ENCODE data around the gene ACTG2. TPM values are rescaled to one million over a fixed set of nuclear protein-coding genes. Genes with fewer than 3 reads are reported as not detected.

The ACTG2 gene
- total RNA-seq, 6 experiments from 2014 or later = 0.17 to 2.3 (median 2.1) TPM

DNA sequence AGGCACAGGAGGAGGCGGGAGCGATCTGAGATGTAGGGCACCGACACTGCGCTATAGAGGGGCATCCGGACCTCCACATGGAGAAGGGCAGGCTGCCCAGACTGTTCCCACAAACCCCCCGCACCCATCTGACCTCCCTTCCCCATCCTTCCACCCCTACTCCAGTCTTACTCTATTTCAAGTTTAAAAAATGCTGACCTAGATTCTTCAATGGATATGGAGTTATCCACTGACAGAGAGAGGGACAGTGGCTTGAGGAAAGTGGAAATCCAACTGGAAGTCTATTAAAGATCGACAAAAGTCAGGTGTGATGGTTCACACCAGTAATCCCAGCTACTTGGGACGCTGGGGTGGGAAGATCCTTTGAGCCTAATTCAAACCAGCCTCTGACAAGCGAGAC is 28.8 kb downstream of the ACTG2 start:
- H3K27me3 Mint-ChIP-seq (ENCODE audit: insufficient read depth) = peaks cover 35% of the 10 kb centered on the region
- no peak overlapping the region for H3K27ac Mint-ChIP-seq
- no peaks in the 10 kb centered on the region for H3K36me3 Mint-ChIP-seq (ENCODE audit: low read depth)
- H3K9me3 Mint-ChIP-seq = no peaks in the 10 kb centered on the region
- no peak overlapping the region for H3K4me3 Mint-ChIP-seq
- no peak for DNase-seq
- TF ChIP-seq, protein P1, sequence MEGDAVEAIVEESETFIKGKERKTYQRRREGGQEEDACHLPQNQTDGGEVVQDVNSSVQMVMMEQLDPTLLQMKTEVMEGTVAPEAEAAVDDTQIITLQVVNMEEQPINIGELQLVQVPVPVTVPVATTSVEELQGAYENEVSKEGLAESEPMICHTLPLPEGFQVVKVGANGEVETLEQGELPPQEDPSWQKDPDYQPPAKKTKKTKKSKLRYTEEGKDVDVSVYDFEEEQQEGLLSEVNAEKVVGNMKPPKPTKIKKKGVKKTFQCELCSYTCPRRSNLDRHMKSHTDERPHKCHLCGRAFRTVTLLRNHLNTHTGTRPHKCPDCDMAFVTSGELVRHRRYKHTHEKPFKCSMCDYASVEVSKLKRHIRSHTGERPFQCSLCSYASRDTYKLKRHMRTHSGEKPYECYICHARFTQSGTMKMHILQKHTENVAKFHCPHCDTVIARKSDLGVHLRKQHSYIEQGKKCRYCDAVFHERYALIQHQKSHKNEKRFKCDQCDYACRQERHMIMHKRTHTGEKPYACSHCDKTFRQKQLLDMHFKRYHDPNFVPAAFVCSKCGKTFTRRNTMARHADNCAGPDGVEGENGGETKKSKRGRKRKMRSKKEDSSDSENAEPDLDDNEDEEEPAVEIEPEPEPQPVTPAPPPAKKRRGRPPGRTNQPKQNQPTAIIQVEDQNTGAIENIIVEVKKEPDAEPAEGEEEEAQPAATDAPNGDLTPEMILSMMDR (IDR thresholded peaks at IDR 0.05) = no peak
- H3K4me1 Mint-ChIP-seq (ENCODE audit: low read depth) = peaks cover 8% of the 10 kb centered on the region; the same call in 1 of the 2 replicates

DNA sequence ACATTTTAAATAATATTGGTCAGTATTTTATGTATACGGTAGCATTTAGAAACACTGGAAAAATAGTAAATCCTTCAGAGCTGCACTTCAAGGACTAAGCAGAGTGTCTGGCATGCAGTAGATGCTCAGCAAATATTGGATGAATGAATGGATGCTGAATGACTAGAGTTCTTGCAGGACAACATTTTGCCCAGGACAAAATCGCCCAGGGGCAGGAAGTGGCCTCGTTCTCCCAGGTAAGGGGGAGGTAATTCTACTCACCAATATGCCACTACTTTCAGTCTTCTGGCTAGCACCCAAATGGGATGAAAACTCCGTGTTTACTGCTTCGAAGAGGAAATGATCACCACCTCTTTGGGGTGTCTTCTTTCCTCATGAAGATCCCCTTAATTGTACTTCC is 29.9 kb downstream of the ACTG2 start:
- TF ChIP-seq, protein P1 (IDR thresholded peaks at IDR 0.05) = no peak

DNA sequence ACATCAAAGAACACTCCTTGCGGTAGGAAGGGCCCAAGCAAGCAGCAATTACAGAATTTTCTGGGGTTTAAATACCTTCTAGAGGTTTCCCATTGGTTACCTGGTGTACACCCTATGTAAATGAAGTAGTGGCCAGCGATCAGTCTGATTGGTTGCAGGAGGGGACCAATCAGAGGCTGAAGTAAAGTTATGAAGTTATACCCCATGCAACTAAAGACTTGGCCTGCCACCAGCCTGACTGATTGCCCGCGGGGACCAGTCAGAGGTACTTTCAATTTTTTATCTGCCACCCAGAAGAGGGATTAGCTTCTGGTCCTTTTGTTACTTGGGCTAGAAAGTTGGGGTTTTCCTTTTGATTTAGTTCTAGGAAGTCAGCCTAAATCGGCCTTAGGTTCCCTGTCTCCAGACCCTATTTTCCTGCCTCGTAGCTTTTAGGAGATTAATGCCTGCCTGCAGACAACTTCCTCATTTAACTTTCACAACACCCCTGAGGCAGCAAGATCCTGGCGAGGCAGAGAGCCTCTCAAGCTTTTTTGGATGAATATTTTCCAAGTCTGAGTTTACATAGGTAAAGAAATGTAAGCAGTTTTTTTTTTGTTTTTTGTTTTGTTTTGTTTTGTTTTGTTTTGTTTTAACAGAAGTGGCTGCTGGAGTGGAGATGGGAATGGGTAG is 32.4 kb downstream of the ACTG2 start:
- TF ChIP-seq, protein P1 (IDR thresholded peaks at IDR 0.05) = no peak
- Mint-ChIP-seq H3K4me3 (peak overlapping the region; percentile 20; the same call in 1 of the 2 replicates), H3K27ac (no peak overlapping the region), H3K9me3 (no peaks in the 10 kb centered on the region), H3K27me3 (ENCODE audit: insufficient read depth) (peaks cover 20% of the 10 kb centered on the region), H3K4me1 (ENCODE audit: low read depth) (peaks cover 34% of the 10 kb centered on the region), H3K36me3 (ENCODE audit: low read depth) (peaks cover 22% of the 10 kb centered on the region)
- no peak for DNase-seq

More for the DNA sequence above, 29.9 kb downstream of the ACTG2 start:
- Mint-ChIP-seq H3K9me3 (no peaks in the 10 kb centered on the region), H3K36me3 (ENCODE audit: low read depth) (peaks cover under 1% of the 10 kb centered on the region), H3K27me3 (ENCODE audit: insufficient read depth) (peaks cover 31% of the 10 kb centered on the region), H3K27ac (no peak overlapping the region), H3K4me3 (no peak overlapping the region), H3K4me1 (ENCODE audit: low read depth) (peaks cover 10% of the 10 kb centered on the region)
- DNase-seq = no peak

DNA sequence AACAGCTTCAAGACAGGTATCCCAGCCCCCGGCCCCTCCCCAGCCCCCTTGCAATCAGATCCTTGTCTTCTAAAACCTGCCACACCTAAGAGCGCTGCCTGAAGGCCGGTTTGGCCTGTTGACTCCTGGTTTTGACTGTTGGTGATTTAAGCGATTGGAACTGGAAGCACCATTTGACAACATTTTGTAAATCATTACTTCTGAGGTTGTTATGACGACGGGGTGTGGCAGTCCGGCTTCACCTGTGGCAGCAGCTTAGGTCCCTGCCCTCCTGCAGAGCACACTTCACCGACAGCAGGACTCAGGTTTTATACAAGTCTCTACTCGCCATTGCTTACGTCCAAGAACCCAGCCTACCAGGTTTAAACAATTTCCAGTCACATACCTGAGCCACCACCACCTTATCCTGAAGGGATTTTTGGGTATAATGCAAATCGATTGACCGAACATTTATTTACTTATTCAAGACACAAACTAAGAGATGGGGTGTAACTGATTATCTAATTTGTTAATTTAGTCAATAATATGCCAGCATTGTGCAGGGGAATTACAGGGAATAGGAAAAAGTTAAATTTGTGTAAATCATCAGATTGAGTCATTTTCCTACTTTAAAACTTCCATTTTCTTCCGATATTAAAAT is 33.2 kb downstream of the ACTG2 start:
- Mint-ChIP-seq H3K9me3 (no peaks in the 10 kb centered on the region), H3K27me3 (ENCODE audit: insufficient read depth) (peaks cover 14% of the 10 kb centered on the region), H3K27ac (no peak overlapping the region), H3K4me3 (peak overlapping the region; percentile 95), H3K36me3 (ENCODE audit: low read depth) (peaks cover 22% of the 10 kb centered on the region), H3K4me1 (ENCODE audit: low read depth) (peaks cover 37% of the 10 kb centered on the region)
- DNase-seq = no peak
- TF ChIP-seq, protein P1 (IDR thresholded peaks at IDR 0.05) = no peak

DNA sequence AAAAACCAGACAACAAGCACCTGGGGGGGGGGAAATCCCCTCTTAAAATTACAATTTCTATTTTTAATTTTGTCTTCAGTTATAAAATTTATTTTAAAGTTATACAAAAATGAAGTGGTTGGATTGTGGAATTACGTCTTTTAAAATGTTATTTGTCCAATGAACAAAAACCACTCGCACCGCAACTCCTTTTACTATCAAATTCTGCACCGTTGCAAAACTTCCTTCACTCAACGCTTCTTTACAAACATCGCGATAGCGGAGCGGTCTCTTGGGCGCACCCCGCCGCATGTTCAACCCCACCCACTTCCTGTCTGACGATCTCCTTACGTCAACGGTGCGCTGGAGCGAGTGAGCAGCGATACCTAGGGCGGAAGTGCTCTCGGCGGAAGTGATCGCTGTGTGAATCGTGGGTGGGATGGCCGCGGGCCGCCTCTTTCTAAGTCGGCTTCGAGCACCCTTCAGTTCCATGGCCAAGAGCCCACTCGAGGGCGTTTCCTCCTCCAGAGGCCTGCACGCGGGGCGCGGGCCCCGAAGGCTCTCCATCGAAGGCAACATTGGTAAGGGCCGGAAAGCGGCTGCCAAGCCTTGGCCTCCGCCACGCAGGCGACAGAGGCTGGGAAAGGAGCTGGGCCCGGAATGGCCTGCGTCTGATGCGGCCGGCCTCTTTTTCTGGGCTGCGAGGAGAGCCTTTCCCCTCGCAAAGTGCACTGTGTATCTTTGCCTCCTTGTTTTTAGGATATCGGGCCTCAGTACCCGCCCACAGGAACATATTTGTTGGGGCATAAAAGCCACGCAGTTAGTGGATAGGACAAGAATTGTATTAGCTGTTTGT is 33.9 kb downstream of the ACTG2 start, which contains the start of gene DGUOK:
TSS of gene DGUOK (plus strand) at position 388 of the 835 bp plus-strand sequence. CDS start at position 419, 31 bp downstream.
- peak within 1 kb of the TSS; percentile 96 for H3K27ac Mint-ChIP-seq
- H3K36me3 Mint-ChIP-seq (ENCODE audit: low read depth) = peaks cover 22% of the 10 kb centered on the region
- H3K9me3 Mint-ChIP-seq = no peaks in the 10 kb centered on the region
- peaks cover 44% of the 10 kb centered on the region for H3K4me1 Mint-ChIP-seq (ENCODE audit: low read depth)
- peak; percentile 98 for DNase-seq
- peak within 1 kb of the TSS; percentile 95 for H3K4me3 Mint-ChIP-seq
- TF ChIP-seq, protein P1 (IDR thresholded peaks at IDR 0.05) = no peak
- H3K27me3 Mint-ChIP-seq (ENCODE audit: insufficient read depth) = peaks cover 7% of the 10 kb centered on the region; the same call in 1 of the 2 replicates

Data from HFFc6 (cell line).